ENCODE data around the gene TOR4A.

Gene TOR4A

DNA sequence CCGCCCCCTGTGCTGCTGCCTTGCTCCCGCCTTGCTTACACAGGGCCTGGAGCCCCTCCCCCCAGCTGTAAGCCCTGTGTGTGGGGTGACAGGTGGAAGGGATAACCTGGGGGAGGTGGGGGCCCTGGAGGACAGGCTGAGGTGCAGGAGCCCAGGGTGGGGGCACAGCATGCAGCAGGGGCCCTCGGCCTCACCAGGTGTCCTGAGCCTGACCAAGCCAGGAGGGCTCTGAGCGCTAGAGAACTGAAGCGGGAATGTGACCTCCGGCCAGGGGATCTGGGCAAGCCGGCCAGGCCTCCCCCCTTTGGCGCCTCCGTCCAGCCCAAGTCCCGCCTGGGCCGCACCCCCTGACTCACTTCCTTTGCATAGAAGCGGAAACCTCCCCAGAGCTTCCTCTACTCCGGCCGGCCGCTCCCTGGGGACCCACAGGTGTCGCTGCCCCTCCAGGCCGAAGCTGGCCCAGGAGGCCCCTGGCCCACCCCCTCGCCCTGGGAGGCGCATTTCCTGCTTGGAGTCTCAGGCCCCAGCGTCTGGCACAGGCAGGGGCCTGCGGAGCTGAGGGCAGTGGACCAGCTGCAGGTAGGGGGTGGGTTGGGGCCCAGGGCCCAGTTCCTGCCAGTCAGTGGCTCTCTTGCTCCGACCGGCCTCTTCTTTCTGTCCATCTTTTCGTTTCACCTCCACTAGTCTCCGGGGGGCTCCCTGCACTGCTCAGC, at the start of gene TOR4A:
TOR4A (plus strand) TSS at position 398 of the 713 bp plus-strand sequence. CDS start 964 bp downstream, outside the sequence.
- DNase-seq = peak; percentile 31 to 66

- DNase-seq = no peak
Observed at GRCh38 chr9:137227853-137228505, 49.5 kb upstream of the TOR4A start.

DNA sequence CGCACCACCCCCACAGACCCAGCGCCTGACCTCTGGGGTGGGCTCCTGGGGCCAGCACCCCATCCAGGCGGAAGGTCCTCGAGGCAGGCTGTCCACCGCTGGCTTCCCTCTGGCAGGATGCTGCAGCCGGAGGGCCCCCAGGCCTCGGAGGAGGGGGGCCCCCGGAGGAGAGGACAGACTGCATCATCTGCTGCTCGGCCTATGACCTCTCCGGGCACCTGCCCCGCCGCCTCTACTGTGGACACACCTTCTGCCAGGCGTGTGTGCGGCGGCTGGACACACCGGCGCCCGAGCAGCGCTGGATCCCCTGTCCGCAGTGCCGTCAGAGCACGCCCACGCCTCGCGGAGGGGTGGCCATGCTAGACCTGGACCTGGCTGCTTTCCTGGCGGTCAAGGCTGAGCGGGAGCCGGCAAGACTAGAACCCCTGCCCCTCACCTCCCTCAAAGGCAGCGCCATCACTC, 49.0 kb upstream of the TOR4A start:
- DNase-seq = no peak

GRCh38 chr9:137228968-137229896, 48.3 kb upstream of the TOR4A start:
- no peak for DNase-seq

DNA sequence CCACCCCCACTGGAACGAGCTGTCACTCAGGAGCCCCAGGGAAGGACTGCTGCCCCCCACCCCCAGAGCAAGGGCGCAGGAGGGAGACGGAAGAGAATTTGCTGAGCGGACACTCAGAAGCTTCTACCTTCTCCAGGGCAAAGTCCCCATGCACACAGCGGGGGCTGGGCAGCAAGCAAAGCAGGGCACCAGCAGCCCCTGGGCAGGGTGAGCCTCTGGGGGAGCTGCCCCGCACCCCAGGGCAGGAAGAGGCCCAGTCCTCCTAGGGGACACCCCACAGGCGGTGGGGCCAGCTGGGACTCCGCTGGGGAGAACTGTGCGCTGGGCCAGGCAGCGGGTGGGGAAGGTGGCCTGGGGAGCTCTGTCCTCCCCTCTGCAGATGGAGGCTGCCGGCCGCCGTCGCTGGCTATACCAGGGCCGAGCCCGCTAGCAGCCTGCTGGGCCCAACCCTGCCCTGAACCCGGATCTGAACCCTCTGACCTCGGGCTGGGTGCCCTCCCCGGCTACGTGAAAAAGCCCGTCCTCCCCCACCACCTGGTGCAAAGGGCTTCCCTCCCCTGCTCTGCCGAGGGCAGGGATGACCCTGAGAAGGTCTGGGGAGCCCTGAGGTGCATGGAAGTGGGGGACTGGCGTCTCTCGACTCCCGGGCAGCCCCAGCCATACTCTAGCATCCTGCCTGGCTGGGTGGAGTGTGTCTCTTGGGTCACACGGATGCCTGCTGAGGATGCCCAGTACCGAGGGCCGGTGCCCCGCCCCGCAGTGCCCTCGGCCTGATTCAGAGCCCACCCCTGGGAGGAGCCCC, 47.4 kb upstream of the TOR4A start:
- DNase-seq = no peak

GRCh38 chr9:137230705-137231371, 46.7 kb upstream of the TOR4A start, which contains the start of gene SLC34A3:
SLC34A3 (plus strand) TSS chr9:137230901; CDS start chr9:137231703, 802 bp downstream.
- DNase-seq = no peak

DNA sequence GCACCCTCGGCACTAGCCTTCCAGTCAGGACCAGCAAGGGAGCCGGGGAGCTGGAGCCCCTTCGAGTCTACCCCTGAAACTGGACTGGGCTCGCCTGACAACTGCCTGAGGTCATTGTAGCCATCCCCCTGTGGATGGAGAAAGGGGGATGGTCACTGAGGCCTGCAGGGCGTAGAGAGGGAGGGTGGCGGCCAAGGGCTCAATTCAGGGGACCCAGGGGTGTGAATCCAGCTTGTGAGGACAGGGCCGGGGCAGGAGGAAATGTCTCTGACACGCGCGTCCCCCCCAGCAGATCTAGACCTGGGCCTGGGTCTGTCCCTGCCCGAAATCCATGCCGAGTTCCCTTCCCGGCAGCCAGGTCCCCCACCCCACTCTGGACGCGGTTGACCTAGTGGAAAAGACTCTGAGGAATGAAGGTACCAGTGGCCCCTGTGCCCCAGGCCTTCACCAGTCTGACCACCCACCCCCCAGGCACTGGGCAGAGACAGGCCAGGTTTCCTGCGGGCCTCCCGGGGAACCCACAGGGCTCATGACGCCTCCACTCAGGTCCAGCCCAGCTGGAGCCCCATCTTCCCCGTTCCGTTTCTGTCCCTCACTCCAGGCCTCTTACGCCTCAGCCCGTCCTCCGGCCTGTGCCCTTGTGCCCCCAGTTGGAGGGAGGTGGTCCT, 46.0 kb upstream of the TOR4A start:
- no peak for DNase-seq

- DNase-seq = no peak
Observed at GRCh38 chr9:137232101-137232500, 45.4 kb upstream of the TOR4A start.

DNA sequence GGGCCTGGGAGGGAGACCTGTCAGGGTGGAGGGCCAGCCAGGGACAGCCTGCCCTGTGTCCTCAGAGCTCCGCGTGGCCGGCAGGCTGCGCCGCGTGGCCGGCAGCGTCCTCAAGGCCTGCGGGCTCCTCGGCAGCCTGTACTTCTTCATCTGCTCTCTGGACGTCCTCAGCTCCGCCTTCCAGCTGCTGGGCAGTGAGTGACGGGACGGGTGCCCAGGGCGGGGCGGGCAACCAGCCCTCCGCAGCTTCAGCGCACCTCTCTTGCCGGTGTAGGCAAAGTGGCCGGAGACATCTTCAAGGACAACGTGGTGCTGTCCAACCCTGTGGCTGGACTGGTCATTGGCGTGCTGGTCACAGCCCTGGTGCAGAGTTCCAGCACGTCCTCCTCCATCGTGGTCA, 45.0 kb upstream of the TOR4A start:
- DNase-seq = no peak

DNA sequence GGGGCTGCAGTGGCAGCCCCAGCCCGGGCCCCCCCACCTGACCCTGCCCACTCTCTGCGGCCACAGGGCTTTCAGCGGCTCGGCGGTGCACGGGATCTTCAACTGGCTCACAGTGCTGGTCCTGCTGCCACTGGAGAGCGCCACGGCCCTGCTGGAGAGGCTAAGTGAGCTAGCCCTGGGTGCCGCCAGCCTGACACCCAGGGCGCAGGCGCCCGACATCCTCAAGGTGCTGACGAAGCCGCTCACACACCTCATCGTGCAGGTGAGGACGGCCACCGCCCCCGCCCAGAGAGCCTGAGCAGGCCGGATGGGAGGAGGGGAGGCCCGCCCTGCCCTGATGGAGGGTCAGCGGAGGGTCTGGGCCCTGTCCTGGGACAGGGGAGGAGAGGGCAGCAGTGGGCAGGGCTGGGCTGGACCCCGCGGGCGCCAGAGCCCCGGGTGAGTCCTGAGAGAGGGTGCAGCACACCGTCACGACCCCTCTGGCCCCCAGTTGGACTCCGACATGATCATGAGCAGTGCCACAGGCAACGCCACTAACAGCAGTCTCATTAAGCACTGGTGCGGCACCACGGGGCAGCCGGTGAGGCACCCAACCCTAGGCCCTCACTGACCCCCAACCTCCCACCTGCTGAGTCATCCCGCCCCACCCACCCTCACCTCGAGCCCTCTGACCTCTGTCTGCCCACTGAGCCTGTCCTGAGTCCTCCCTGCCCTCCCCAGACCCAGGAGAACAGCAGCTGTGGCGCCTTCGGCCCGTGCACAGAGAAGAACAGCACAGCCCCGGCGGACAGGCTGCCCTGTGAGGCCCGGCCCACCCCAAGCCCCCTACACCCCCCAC, 44.2 kb upstream of the TOR4A start:
- no peak for DNase-seq

GRCh38 chr9:137234055-137234697, 43.4 kb upstream of the TOR4A start:
- no peak for DNase-seq

GRCh38 chr9:137234758-137235423, 42.6 kb upstream of the TOR4A start:
- no peak for DNase-seq

DNA sequence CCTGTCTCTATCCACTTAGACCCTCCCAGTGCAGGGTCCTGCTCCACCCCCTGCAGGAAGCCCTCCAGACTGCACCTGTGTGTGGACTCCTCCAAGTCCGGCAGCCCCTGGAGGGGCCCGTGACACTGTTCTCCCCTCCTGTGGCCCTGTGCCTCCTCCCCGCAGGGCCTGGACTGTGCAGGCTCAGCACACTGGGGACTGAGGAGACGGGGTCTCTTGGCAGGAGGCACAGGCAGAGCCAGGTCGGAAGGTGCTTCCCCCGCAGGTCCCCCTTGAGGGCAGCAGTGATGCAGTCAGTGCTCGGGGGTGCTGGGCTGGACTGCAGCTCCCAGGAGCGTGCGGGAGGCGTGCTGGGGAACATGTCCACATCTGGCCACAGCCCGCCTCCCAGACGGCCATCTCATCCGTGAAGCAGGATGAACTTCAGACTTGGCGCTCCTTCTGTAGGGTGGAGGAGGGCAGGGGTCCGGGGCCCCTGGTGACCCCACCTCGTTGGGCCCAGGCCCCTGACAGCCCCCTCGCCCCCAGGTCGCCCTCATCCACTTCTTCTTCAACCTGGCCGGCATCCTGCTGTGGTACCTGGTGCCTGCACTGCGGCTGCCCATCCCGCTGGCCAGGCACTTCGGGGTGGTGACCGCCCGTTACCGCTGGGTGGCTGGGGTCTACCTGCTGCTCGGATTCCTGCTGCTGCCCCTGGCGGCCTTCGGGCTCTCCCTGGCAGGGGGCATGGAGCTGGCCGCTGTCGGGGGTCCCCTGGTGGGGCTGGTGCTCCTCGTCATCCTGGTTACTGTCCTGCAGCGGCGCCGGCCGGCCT, 41.9 kb upstream of the TOR4A start:
- no peak for DNase-seq

DNA sequence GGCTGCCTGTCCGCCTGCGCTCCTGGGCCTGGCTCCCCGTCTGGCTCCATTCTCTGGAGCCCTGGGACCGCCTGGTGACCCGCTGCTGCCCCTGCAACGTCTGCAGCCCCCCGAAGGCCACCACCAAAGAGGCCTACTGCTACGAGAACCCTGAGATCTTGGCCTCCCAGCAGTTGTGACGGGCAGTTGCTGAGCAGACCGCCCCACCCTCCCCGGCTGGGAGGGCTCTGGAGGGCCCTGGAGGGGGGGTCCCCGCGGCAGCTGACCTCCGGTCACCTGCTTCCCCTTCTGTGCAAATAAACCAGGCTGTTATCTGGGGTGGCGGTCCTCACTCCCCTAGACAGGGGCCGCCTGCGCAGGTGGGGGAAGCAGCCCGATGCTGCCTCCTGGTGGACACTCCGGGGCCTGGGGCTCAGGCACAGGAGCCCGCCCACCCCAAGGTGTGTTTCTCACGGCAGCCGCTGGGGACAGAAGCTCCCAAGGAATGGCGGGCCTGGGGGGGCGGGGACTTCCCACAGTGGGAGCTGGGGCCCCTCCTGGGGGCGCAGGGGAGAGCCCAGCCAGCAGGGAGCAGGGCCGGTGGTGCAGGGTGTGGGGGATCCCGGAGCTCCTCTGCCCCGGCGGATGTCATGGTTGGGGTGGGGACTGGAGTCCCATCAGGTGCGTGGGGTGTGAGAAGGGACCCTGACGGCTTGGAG, 41.1 kb upstream of the TOR4A start:
- DNase-seq = peak; percentile 90 to 91

DNA sequence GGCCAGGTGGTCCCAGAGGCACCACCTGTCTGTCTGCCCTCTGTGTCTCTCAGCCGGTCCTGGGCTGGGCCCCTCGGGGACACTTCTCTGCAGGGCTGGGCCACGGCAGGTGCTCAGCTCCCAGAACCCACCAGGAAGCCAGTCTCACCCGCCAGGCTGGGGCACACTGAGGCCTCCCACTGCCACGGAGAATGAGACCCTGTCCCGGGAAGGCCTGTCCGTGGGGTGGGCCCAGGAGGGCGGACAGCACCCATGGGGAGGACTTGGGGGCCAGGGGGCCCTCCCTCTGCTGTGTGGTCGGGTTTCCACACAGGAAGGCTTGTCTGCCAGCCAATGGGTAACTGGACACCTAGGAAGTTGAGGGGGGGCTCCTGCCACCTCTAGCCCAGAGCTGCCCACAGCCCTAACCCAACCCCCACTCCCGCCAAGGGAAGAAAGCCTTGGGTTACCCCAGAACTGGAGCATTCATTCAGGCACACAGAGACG, 40.5 kb upstream of the TOR4A start:
- DNase-seq = no peak

- DNase-seq = no peak
Observed at GRCh38 chr9:137237759-137238726, 39.5 kb upstream of the TOR4A start.
